Epithelial cell of esophagus (primary cell): ENCODE measurements around the gene CAPZB.

Experiments used
- DNase-seq: peaks from one replicate; pipeline ENCODE4 v3.0.0; 2010; ENCODE audit warnings: low read depth
- H3K4me3 ChIP-seq: 2 replicates; pipeline ENCODE4 v1.5.1; 2011; ENCODE audit warnings: mild to moderate bottlenecking, low read length, control low read depth
- TF ChIP-seq, protein P1 (sequence below): IDR thresholded peaks from 2 replicates; pipeline ENCODE4 v1.5.1; 2011; ENCODE audit warnings: low read depth, mild to moderate bottlenecking, low read length, control low read depth, inconsistent platforms; ENCODE audit not compliant: insufficient read depth; ENCODE audit errors: missing control alignments

The CAPZB gene

DNA sequence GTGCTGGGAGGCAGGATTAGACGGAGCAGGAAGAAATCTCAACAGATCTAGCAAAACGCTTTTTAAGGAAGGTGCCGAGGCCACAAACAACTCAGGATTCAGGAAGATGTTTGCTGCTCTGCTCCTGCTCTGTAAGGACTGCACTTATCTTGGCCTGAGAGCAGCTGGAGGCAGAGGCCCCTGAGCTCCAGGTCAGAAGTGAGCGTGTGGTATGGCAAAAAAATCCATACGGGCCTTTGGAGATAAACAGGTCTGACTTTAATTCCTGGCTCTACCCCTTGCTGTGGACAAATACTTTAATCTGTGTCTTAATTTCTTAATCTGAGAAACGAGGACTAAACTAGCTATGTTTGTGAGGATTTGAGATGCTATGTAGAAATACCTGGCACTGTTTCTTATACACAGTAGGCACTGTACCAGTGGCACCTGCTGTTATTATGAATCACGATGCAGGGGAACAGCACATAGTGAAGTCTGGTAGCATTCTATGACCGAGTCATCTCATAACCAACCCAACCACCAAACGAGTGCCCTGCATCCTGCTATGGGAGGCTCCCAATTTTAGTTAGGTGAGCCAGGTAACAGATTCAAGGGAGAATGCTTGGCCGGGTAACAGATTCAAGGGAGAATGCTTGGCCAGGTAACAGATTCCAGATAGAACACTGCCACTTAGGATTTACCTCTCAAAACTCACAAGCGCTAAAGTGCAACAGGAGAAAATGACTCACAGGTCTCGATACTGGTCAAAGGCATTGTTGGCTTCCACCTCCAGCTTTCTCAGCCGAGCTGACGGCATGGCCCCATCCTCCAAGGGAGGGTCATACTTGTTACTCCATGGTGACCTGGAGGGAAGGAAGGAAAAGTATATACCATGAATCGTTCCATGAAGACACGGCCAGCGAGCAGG lies 107.3 kb downstream of the CAPZB start:
- DNase-seq, result no peak
- TF ChIP-seq, protein P1, sequence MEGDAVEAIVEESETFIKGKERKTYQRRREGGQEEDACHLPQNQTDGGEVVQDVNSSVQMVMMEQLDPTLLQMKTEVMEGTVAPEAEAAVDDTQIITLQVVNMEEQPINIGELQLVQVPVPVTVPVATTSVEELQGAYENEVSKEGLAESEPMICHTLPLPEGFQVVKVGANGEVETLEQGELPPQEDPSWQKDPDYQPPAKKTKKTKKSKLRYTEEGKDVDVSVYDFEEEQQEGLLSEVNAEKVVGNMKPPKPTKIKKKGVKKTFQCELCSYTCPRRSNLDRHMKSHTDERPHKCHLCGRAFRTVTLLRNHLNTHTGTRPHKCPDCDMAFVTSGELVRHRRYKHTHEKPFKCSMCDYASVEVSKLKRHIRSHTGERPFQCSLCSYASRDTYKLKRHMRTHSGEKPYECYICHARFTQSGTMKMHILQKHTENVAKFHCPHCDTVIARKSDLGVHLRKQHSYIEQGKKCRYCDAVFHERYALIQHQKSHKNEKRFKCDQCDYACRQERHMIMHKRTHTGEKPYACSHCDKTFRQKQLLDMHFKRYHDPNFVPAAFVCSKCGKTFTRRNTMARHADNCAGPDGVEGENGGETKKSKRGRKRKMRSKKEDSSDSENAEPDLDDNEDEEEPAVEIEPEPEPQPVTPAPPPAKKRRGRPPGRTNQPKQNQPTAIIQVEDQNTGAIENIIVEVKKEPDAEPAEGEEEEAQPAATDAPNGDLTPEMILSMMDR, result no peak
- no peak overlapping the region for H3K4me3 ChIP-seq

DNA sequence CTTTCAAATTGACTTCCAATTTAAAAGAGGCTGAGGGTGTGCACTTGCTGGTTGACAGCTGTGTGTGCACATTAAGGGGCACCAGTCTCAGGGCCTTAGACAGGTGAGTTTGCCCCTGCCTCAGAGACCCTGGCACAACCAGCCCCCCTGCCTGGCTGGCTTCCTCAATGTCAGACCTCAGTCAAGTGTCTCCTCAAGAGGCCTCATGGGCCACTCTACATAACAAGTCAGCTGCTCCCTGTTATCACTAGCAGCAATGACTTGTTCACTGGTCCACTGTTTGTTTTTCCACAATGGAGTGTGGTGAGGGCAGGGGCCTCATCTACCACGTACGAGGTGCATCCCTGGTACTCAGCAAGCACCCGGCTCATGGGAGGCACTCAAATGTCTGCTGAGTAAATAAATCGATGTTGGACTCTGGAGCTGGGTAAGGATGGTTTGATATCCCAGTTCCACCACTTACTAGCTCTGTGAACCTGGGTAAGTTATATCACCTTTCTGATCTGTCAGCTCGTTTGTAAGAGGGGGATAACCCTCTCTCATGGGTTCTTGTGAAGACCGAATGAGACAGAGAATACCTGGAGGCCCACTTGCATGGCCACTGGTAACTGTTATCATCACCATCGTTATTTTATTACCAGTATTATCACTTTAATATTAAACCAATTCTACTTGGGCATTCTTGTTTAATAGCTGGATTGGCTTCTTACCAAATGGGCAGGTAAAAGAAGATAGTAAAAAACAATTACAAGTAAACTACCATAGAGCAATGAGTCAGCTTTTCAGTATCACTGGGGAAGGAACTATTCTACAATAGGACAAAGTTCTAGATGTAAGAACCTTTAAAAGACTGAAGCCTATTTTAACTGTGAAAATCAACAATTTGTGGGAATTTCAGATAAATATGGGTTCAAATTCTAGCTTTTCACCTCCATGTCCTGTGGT lies 108.6 kb downstream of the CAPZB start:
- no peak overlapping the region for H3K4me3 ChIP-seq
- TF ChIP-seq, protein P1, result no peak
- no peak for DNase-seq

DNA sequence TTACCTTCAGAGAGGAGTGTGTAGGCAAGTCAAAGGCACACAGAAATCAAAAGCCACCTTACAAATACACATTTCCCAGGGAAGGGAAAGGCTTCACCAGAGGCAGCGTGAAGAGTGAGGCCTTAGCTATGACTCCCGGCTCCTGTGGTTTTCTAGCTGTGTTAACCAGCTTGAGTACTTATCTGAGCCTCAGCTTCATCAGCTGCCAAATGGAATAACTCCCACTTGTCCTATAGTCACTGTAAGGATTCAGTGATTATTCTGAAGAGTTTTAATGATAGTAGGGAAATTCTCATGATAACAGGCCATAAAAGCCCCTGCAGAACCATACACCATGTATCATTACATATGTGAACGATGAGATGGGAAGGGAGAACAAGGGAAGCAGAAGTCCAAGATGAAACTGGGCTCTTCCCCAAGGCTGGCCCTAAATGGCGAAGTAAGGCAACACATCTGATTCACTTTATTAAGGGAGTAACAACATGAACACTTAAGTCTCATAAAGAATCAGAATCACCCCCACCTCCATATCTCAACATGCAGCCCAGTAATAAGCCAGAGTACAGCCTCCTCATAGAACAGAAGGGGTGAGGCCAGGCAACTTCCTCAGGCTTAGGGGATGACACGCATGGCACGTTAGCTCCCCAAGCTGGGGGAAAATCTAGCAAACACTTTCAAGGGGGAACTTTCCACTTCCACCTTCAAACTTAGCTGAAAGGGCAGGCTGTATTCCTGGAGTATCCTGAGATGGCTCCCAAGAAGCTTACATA lies 109.5 kb downstream of the CAPZB start:
- TF ChIP-seq, protein P1, result no peak
- DNase-seq, result no peak
- H3K4me3 ChIP-seq, result no peak overlapping the region

DNA sequence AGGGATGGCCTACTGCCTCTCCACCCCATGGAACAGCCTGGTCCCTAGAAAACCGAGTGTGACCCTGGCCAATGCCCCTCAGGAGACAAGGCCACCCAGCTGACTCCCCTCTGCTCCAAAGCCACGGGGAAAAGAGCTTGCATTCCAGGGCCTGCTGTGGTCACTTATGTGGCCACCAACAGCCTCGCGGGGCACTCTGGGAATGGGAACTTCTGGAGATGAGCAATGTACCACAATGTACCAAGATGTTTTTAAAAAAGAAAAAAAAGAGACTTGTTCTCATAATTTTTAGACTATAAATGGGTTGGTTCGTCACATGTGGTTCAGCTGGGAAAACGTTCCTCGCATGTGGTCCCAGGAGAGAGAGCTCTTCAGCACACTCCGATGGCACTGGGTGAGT lies 110.4 kb downstream of the CAPZB start:
- no peak overlapping the region for H3K4me3 ChIP-seq
- no peak for DNase-seq
- TF ChIP-seq, protein P1, result no peak

DNA sequence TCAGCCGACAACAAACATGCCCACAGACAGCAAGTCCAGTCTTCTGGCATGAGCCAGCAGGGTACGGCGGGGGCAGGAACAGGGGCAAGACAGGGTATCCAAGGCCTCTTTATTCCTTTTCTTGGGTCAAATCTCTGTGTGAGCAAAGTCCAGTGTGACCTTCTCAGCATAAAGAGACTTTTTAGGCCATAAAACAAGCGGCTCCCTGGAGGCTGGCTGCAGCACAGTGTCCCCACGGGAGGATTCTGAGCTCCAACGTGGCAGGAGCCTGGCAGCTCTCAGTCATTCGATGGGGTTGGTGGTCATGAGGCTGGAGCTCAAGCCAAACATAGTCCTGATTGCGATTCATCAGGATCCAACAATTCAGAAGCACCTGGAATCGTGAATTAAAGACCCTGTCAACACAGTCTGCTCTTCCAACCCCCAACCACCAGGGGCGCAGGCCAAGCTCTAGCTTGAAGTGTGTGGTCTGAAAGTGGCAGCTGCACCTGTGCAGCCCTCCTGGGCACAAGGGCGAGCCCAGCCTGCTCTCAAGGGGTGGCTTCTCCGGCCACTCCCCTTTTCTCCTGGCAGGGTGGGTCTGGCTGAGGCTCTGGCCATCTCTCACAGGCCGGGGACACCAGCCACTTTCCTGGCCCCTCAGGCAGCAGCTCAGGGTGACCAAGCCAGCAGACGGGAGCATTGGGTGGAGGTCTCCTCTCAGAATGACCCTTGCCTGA lies 111.1 kb downstream of the CAPZB start:
- H3K4me3 ChIP-seq, result no peak overlapping the region
- TF ChIP-seq, protein P1, result peak; percentile 53
- DNase-seq, result no peak

DNA sequence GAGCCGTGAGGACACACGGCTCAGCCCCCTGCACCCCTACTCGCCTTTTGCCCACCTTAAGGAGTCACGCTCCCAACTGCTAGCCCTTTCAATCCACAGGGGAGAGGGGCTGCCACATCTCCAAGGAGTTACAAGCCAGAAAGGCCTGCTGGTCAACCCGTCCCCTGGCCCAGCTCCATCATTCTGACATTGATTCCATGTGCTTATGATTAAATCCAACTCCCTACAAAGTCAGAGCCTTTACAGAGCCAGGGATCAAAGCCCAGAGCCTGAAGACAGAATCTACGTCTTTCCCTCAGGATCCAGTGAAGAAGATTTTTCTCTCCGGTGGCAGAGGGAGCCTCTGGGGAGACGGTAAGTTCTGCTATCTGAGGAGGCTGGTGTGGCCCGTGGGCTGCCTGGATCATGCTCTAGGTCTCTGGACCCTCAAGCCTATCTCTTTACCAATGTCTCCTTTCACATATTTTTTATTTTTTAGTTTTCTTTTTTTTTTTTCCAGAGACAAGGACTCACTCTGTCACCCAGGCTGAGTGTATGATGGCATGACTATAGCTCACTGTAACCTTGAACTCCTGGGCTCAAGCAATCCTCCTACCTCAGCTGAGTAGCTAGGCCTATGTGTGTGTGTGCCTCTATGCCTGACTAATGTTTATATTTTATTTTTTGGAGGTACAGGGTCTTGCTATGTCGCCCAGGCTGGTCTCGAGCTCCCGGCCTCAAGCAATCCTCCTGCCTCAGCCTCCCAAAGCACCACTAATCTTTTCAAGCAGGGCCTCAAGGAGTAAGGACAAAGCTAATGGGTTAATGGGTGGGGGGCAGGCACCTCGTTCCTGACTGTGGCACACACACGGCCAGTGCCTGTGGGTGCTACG lies 111.9 kb downstream of the CAPZB start:
- no peak overlapping the region for H3K4me3 ChIP-seq
- no peak for DNase-seq
- TF ChIP-seq, protein P1, result no peak
